Keratinocyte (primary cell): ENCODE results near the gene ACBD5. TPM values are rescaled to one million over a fixed set of nuclear protein-coding genes. Genes with fewer than 3 reads are reported as not detected.

Source experiments
- DNase-seq: peaks from one replicate; pipeline ENCODE4 v3.0.0-alpha.2; 2011; ENCODE audit warnings: low read depth, missing footprints, low spot score
- FAIRE-seq: peaks from 2 replicates; lab custom pipeline; 2011; peaks lifted over from hg19 to GRCh38; lab: Jason Lieb, UNC
- H2AFZ ChIP-seq: 2 replicates; pipeline ENCODE4 v1.6.0; 2012; ENCODE audit warnings: low read length, control low read depth, inconsistent platforms; ENCODE audit not compliant: control insufficient read depth
- H3K27ac ChIP-seq: 2 replicates; pipeline ENCODE4 v1.5.1; 2011; ENCODE audit warnings: low read length; ENCODE audit not compliant: control insufficient read depth, insufficient read depth
- H3K27me3 ChIP-seq: 3 replicates; pipeline ENCODE4 v1.6.0; 2011; ENCODE audit warnings: low read length; ENCODE audit not compliant: control insufficient read depth, insufficient read depth; ENCODE audit errors: extremely low read depth
- H3K36me3 ChIP-seq, 2 experiments: 2 replicates in 1 of 2; 3 replicates in 1 of 2; pipeline ENCODE4 v1.5.1; 2011; ENCODE audit warnings: low read length in 2 of 2, mild to moderate bottlenecking in 1 of 2; ENCODE audit not compliant: control insufficient read depth in 2 of 2, insufficient read depth in 2 of 2; ENCODE audit errors: extremely low read depth in 1 of 2
- H3K4me1 ChIP-seq: 3 replicates; pipeline ENCODE4 v1.5.1; 2011; ENCODE audit warnings: low read length; ENCODE audit not compliant: control insufficient read depth, insufficient read depth; ENCODE audit errors: extremely low read depth
- H3K4me2 ChIP-seq: 3 replicates; pipeline ENCODE4 v1.6.0; 2011; ENCODE audit warnings: low read depth, low read length; ENCODE audit not compliant: control insufficient read depth, insufficient read depth; ENCODE audit errors: extremely low read depth
- H3K4me3 ChIP-seq, 3 experiments: fragments of 200-600 bp in 1 of 3; sonication (generic) in 1 of 3; 2 replicates in 2 of 3; 3 replicates in 1 of 3; pipeline ENCODE4 v1.5.1; 2011 to 2016; ENCODE audit warnings: low read length in 3 of 3, mild to moderate bottlenecking in 3 of 3, control low read depth in 2 of 3, inconsistent platforms in 1 of 3, low read depth in 1 of 3, mixed read lengths in 1 of 3, mixed run types in 1 of 3, moderate library complexity in 1 of 3; ENCODE audit not compliant: control insufficient read depth in 2 of 3, insufficient read depth in 2 of 3; ENCODE audit errors: extremely low read depth in 1 of 3
- H3K79me2 ChIP-seq: 2 replicates; pipeline ENCODE4 v1.6.0; 2012; ENCODE audit warnings: low read length; ENCODE audit not compliant: control insufficient read depth, insufficient read depth
- H3K9ac ChIP-seq: 3 replicates; pipeline ENCODE4 v1.6.0; 2011; ENCODE audit warnings: low read length; ENCODE audit not compliant: control insufficient read depth, insufficient read depth; ENCODE audit errors: extremely low read depth
- H3K9me1 ChIP-seq: 3 replicates; pipeline ENCODE4 v1.6.0; 2011; ENCODE audit warnings: low read length; ENCODE audit not compliant: control insufficient read depth, insufficient read depth; ENCODE audit errors: extremely low read depth
- H3K9me3 ChIP-seq: 2 replicates; pipeline ENCODE4 v1.5.1; 2012; ENCODE audit warnings: low read depth, low read length; ENCODE audit not compliant: control insufficient read depth
- H4K20me1 ChIP-seq: 3 replicates; pipeline ENCODE4 v1.6.0; 2011; ENCODE audit warnings: low read length; ENCODE audit not compliant: control insufficient read depth, insufficient read depth; ENCODE audit errors: extremely low read depth
- CTCF ChIP-seq, 3 experiments: IDR thresholded peaks in 1 of 3; conservative IDR thresholded peaks in 1 of 3; optimal IDR thresholded peaks in 1 of 3; 2 replicates in 2 of 3; 3 replicates in 1 of 3; pipeline versions ENCODE3 to v1.5.1; 2011; ENCODE audit warnings: low read length in 3 of 3, mild to moderate bottlenecking in 3 of 3, moderate library complexity in 2 of 3, control low read depth in 1 of 3, inconsistent platforms in 1 of 3; ENCODE audit not compliant: insufficient read depth in 2 of 3; ENCODE audit errors: extremely low read depth in 1 of 3
- EZH2 ChIP-seq: IDR thresholded peaks from one replicate; pipeline ENCODE4 v1.6.1; 2012; ENCODE audit warnings: inconsistent platforms, mild to moderate bottlenecking, low read length, moderate library complexity
- dilution Hi-C: fragments of 300-500 bp; cut with MboI; formaldehyde crosslinking; loops from one replicate; pipeline ENCODE4 v1.7.0; 2020; ENCODE audit warnings: low sequenced_read_pairs; ENCODE audit not compliant: extremely low pct_ligation_motif_present
- polyA plus RNA-seq, 5 experiments: library from polyadenylated mRNA; depleted of rRNA in 3 of 5; stranded (reverse) in 3 of 5; stranded (forward) in 1 of 5; unstranded in 1 of 5; fragments of >200 nt; gene quantifications; 1 replicate in 1 of 5; 2 replicates in 3 of 5; 3 replicates in 1 of 5; pipeline versions ENCODE4 v1.2.1 to v1.2.3, GENCODE V29; 2011 to 2012; ENCODE audit warnings: missing spikeins in 2 of 5, low read depth in 1 of 5, low replicate concordance in 1 of 5

Gene ACBD5
- polyA plus RNA-seq, 1 donor (not counting 4 experiments of a cell fraction or from before 2014, with no cell fraction given), result 11.7 TPM

GRCh38 chr10:27235706-27236105 lies 4.9 kb downstream of the ACBD5 start:
- H3K36me3 ChIP-seq, result peaks cover 0 to 1% of the 10 kb centered on the region in 2 experiments
- no peaks in the 10 kb centered on the region for H3K9me1 ChIP-seq
- no peak overlapping the region for H3K4me3 ChIP-seq
- TF ChIP-seq CTCF (optimal IDR thresholded peaks at IDR 0.05 in 1 of 3, IDR thresholded peaks at IDR 0.05 in 1 of 3, conservative IDR thresholded peaks at IDR 0.05 in 1 of 3; ENCODE audit: extremely low read depth in 1 of 3, insufficient read depth in 2 of 3, low read length in 3 of 3), result no peak
- TF ChIP-seq EZH2, result no peak
- no peaks in the 10 kb centered on the region for H3K27me3 ChIP-seq
- peaks cover 2% of the 10 kb centered on the region for H3K79me2 ChIP-seq
- no peaks in the 10 kb centered on the region for H4K20me1 ChIP-seq
- no peak overlapping the region for H2AFZ ChIP-seq
- H3K9ac ChIP-seq, result no peak overlapping the region
- no peaks in the 10 kb centered on the region for H3K4me1 ChIP-seq
- no peak overlapping the region for H3K27ac ChIP-seq
- DNase-seq (no peak), FAIRE-seq (no peak)
- H3K4me2 ChIP-seq, result no peak overlapping the region
- H3K9me3 ChIP-seq, result no peaks in the 10 kb centered on the region
- dilution Hi-C loops, result no loop called here

GRCh38 chr10:27230022-27230421 lies 10.6 kb downstream of the ACBD5 start:
- peaks cover 0 to 1% of the 10 kb centered on the region in 2 experiments for H3K36me3 ChIP-seq
- H3K4me2 ChIP-seq, result no peak overlapping the region
- dilution Hi-C loops, result no loop called here
- H3K9me3 ChIP-seq, result no peaks in the 10 kb centered on the region
- no peaks in the 10 kb centered on the region for H3K27me3 ChIP-seq
- no peak overlapping the region for H3K27ac ChIP-seq
- H3K9ac ChIP-seq, result no peak overlapping the region
- no peak overlapping the region for H3K4me3 ChIP-seq
- DNase-seq (no peak), FAIRE-seq (no peak)
- no peaks in the 10 kb centered on the region for H4K20me1 ChIP-seq
- no peak overlapping the region for H2AFZ ChIP-seq
- H3K4me1 ChIP-seq, result no peaks in the 10 kb centered on the region
- no peaks in the 10 kb centered on the region for H3K79me2 ChIP-seq
- no peaks in the 10 kb centered on the region for H3K9me1 ChIP-seq
- TF ChIP-seq EZH2, result no peak
- no peak for TF ChIP-seq CTCF (optimal IDR thresholded peaks at IDR 0.05 in 1 of 3, IDR thresholded peaks at IDR 0.05 in 1 of 3, conservative IDR thresholded peaks at IDR 0.05 in 1 of 3; ENCODE audit: extremely low read depth in 1 of 3, insufficient read depth in 2 of 3, low read length in 3 of 3)
